NT2/D1 (cell line): Measurements from ENCODE around the gene DLAT.

Experiments used
- SUZ12 ChIP-seq: IDR thresholded peaks from 2 replicates; pipeline ENCODE4 v1.6.1; 2011; ENCODE audit not compliant: insufficient read length, insufficient read depth; ENCODE audit errors: extremely low read depth
- YY1 ChIP-seq: IDR thresholded peaks from 2 replicates; pipeline ENCODE4 v1.6.1; 2011; ENCODE audit not compliant: insufficient read length, insufficient read depth
- ZNF274 ChIP-seq: IDR thresholded peaks from 2 replicates; pipeline ENCODE4 v1.6.1; 2011; ENCODE audit warnings: mild to moderate bottlenecking, low read depth, low read length

DNA sequence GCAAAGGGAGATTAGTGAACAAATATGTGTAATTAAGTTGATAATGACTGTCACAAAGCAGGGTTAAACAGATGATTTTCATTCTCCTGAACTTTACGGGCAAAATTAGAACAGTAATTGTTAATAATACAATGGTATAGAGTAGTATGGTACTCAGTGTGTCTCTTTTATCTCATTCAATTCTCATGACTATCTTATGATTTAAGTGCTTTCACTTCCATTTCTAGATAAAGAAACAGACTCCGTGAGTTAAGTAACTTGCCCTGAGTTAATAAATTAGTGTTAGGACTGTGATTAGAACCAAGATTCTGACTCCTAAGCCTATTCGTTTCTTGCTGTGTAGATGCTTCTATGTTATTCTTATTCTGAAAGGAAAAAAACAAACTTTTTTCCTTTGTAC is 26.6 kb downstream of the DLAT start:
- no peak for TF ChIP-seq YY1
- TF ChIP-seq SUZ12, result no peak
- no peak for TF ChIP-seq ZNF274
